PC-3 (cell line): Measurements from ENCODE around the gene VSTM4.

Experiments used
- CTCF ChIP-seq: fragments of 300-600 bp; sonication (generic); conservative IDR thresholded peaks from 2 replicates; pipeline ENCODE4 v1.5.1; 2017; ENCODE audit warnings: antibody characterized with exemption, low read depth, mild to moderate bottlenecking, low read length
- EZH2 ChIP-seq: fragments of 300-600 bp; sonication (generic); IDR thresholded peaks from one replicate; pipeline ENCODE4 v1.6.1; 2017; ENCODE audit warnings: antibody characterized with exemption, mild to moderate bottlenecking, low read length; ENCODE audit not compliant: unreplicated experiment
- EZH2phosphoT487 ChIP-seq: fragments of 300-600 bp; sonication (generic); IDR thresholded peaks from 2 replicates; pipeline ENCODE4 v1.6.1; 2018; ENCODE audit warnings: mild to moderate bottlenecking, antibody characterized with exemption, low read length, borderline replicate concordance

GRCh38 chr10:49076741-49077521, 38.4 kb downstream of the VSTM4 start:
- TF ChIP-seq EZH2 (no peak), CTCF (no peak), EZH2phosphoT487 (no peak)
